Stimulated activated CD4-positive, alpha-beta T cell treated with anti-CD3 and anti-CD28 coated beads, Interleukin-12 subunit alpha, Interleukin-12 subunit beta, amount 100 ng/mL, for 4 hours (primary cell): ENCODE results near the gene PKHD1.

Experiments used
- DNase-seq: peaks from one replicate; pipeline ENCODE4 v3.0.0-alpha.2; 2020

Gene PKHD1

GRCh38 chr6:52087498-52087999 is at the start of gene PKHD1:
Gene PKHD1 (minus strand): TSS chr6:52087613. CDS start chr6:52084933, 2,680 bp downstream.
- no peak for DNase-seq

GRCh38 chr6:52136934-52137467 is 49.6 kb upstream of the PKHD1 start:
- DNase-seq: no peak

GRCh38 chr6:52136055-52136454 is 48.6 kb upstream of the PKHD1 start:
- DNase-seq: no peak

- no peak for DNase-seq
These were observed 47.8 kb upstream of the PKHD1 start for GRCh38 chr6:52135217-52135616.

- no peak for DNase-seq
These were observed 46.6 kb upstream of the PKHD1 start for GRCh38 chr6:52134011-52134410.

- no peak for DNase-seq
These were observed 45.9 kb upstream of the PKHD1 start for GRCh38 chr6:52133324-52133723.

GRCh38 chr6:52132292-52132691 is 44.9 kb upstream of the PKHD1 start:
- no peak for DNase-seq

GRCh38 chr6:52130440-52130839 is 43.0 kb upstream of the PKHD1 start:
- DNase-seq: no peak

GRCh38 chr6:52127957-52128356 is 40.5 kb upstream of the PKHD1 start:
- DNase-seq: no peak

- DNase-seq: no peak
These were observed 38.8 kb upstream of the PKHD1 start for GRCh38 chr6:52126231-52126630.

GRCh38 chr6:52125572-52125971 is 38.2 kb upstream of the PKHD1 start:
- DNase-seq: no peak

GRCh38 chr6:52125139-52125538 is 37.7 kb upstream of the PKHD1 start:
- DNase-seq: no peak

- no peak for DNase-seq
These were observed 37.0 kb upstream of the PKHD1 start for GRCh38 chr6:52124126-52125121.

- no peak for DNase-seq
These were observed 35.8 kb upstream of the PKHD1 start for GRCh38 chr6:52123251-52123650.

- no peak for DNase-seq
These were observed 29.9 kb upstream of the PKHD1 start for GRCh38 chr6:52117352-52117751.

- no peak for DNase-seq
These were observed 29.2 kb upstream of the PKHD1 start for GRCh38 chr6:52116605-52116948.

GRCh38 chr6:52115891-52116604 is 28.6 kb upstream of the PKHD1 start:
- DNase-seq: no peak

- no peak for DNase-seq
These were observed 27.8 kb upstream of the PKHD1 start for GRCh38 chr6:52115145-52115741.

- DNase-seq: no peak
These were observed 21.8 kb upstream of the PKHD1 start for GRCh38 chr6:52109171-52109571.

GRCh38 chr6:52108128-52108527 is 20.7 kb upstream of the PKHD1 start:
- no peak for DNase-seq

GRCh38 chr6:52106994-52107393 is 19.6 kb upstream of the PKHD1 start:
- no peak for DNase-seq

- DNase-seq: no peak
These were observed 17.6 kb upstream of the PKHD1 start for GRCh38 chr6:52104979-52105378.

- no peak for DNase-seq
These were observed 16.2 kb upstream of the PKHD1 start for GRCh38 chr6:52103623-52104022.
